Neural progenitor cell (in vitro differentiated cells): ENCODE results near the gene AMER2. TPM values are rescaled to one million over a fixed set of nuclear protein-coding genes. Genes with fewer than 3 reads are reported as not detected.
A peak's percentile ranks its signal among the peaks of the same experiment; 100 is the strongest.

ENCODE experiments used
- DNase-seq: peaks from one replicate; pipeline ENCODE4 v3.0.0-alpha.2; 2016; ENCODE audit warnings: low spot score
- H2AFZ ChIP-seq: fragments of 200-600 bp; sonication (generic); replicated peaks from 2 replicates; pipeline ENCODE4 v1.6.1; 2016; ENCODE audit warnings: antibody characterized with exemption
- H3F3A ChIP-seq: fragments of 200-600 bp; sonication (generic); 2 replicates; pipeline ENCODE4 v1.6.1; 2016; ENCODE audit warnings: antibody characterized with exemption, low read depth
- H3K27ac ChIP-seq: fragments of 200-600 bp; sonication (generic); 2 replicates; pipeline ENCODE4 v1.5.1; 2016; ENCODE audit warnings: mild to moderate bottlenecking
- H3K27me3 ChIP-seq: fragments of 200-600 bp; sonication (generic); 2 replicates; pipeline ENCODE4 v1.6.1; 2016; ENCODE audit warnings: mild to moderate bottlenecking, moderate library complexity
- H3K36me3 ChIP-seq: fragments of 200-600 bp; sonication (generic); 2 replicates; pipeline ENCODE4 v1.5.1; 2016
- H3K4me1 ChIP-seq: fragments of 200-600 bp; sonication (generic); 2 replicates; pipeline ENCODE4 v1.6.1; 2016; ENCODE audit warnings: mixed run types
- H3K4me2 ChIP-seq: fragments of 200-600 bp; sonication (generic); 2 replicates; pipeline ENCODE4 v1.6.1; 2016
- H3K4me3 ChIP-seq: fragments of 200-600 bp; sonication (generic); 2 replicates; pipeline ENCODE4 v1.5.1; 2016
- H3K79me2 ChIP-seq: fragments of 200-600 bp; sonication (generic); 2 replicates; pipeline ENCODE4 v1.6.1; 2016; ENCODE audit warnings: low read depth
- H3K9ac ChIP-seq: fragments of 200-600 bp; sonication (generic); 2 replicates; pipeline ENCODE4 v1.6.1; 2016
- H3K9me3 ChIP-seq: fragments of 200-600 bp; sonication (generic); 2 replicates; pipeline ENCODE4 v1.5.1; 2016; ENCODE audit warnings: low read depth
- H4K20me1 ChIP-seq: fragments of 200-600 bp; sonication (generic); 2 replicates; pipeline ENCODE4 v1.6.1; 2016; ENCODE audit warnings: low read depth
- H3K27ac Mint-ChIP-seq: 3 replicates; pipeline ENCODE4 v1.8.0; 2021; ENCODE audit warnings: mixed read lengths
- H3K27me3 Mint-ChIP-seq: 2 replicates; pipeline ENCODE4 v1.8.0; 2022; ENCODE audit warnings: low read depth, mild to moderate bottlenecking, inconsistent platforms, moderate library complexity, mixed read lengths; ENCODE audit not compliant: insufficient read depth
- H3K36me3 Mint-ChIP-seq: 3 replicates; pipeline ENCODE4 v1.8.0; 2021; ENCODE audit warnings: mixed read lengths
- H3K4me1 Mint-ChIP-seq: 3 replicates; pipeline ENCODE4 v1.8.0; 2021; ENCODE audit warnings: mixed read lengths
- H3K4me3 Mint-ChIP-seq: 3 replicates; pipeline ENCODE4 v1.8.0; 2021; ENCODE audit warnings: mild to moderate bottlenecking, moderate library complexity, mixed read lengths
- H3K9me3 Mint-ChIP-seq: 3 replicates; pipeline ENCODE4 v1.8.0; 2020; ENCODE audit warnings: mixed read lengths
- EZH2 ChIP-seq: fragments of 200-600 bp; sonication (generic); IDR thresholded peaks from 2 replicates; pipeline ENCODE4 v1.6.1; 2017; ENCODE audit warnings: antibody characterized with exemption, mild to moderate bottlenecking, moderate library complexity
- EZH2phosphoT487 ChIP-seq: fragments of 200-600 bp; sonication (generic); IDR thresholded peaks from 2 replicates; pipeline ENCODE4 v1.6.1; 2017; ENCODE audit warnings: antibody characterized with exemption
- total RNA-seq: library from RNA; depleted of rRNA; stranded (reverse); fragments of >200 nt; gene quantifications from 2 replicates; pipeline ENCODE4 v1.2.3, GENCODE V29; 2015; ENCODE audit warnings: low replicate concordance
- TF ChIP-seq, protein P1 (sequence below): fragments of 200-600 bp; sonication (generic); IDR thresholded peaks from 2 replicates; pipeline ENCODE4 v1.5.1; 2017; ENCODE audit warnings: antibody characterized with exemption, mild to moderate bottlenecking

Gene AMER2
- total RNA-seq, 1 donor from 2014 or later: not detected

DNA sequence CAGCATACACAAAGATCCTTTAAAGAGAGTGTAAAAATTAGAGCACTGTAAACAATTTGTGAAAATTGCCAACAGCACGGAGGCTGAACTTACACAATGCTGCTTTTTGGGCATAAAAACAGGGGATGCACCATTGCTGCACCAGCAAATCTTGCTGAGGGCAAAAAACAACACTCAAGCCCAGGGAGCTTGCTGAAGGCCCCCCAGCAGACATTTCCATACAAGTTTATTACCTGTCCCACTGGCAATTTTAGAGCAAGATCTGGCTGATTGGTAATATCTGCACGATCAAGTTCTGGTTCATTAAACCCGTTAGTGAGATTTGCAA is 34.3 kb downstream of the AMER2 start:
- Mint-ChIP-seq H3K4me3 (no peak overlapping the region), H3K27ac (no peak overlapping the region), H3K36me3 (peaks cover 2% of the 10 kb centered on the region), H3K9me3 (peaks cover 25% of the 10 kb centered on the region), H3K4me1 (peaks cover 25% of the 10 kb centered on the region), H3K27me3 (peaks cover 7% of the 10 kb centered on the region)
- no peaks in the 10 kb centered on the region for H3K79me2 ChIP-seq
- peaks cover 17% of the 10 kb centered on the region for H3K4me1 ChIP-seq
- no peak for DNase-seq
- TF ChIP-seq EZH2phosphoT487 (no peak), EZH2 (no peak)
- TF ChIP-seq, protein P1, sequence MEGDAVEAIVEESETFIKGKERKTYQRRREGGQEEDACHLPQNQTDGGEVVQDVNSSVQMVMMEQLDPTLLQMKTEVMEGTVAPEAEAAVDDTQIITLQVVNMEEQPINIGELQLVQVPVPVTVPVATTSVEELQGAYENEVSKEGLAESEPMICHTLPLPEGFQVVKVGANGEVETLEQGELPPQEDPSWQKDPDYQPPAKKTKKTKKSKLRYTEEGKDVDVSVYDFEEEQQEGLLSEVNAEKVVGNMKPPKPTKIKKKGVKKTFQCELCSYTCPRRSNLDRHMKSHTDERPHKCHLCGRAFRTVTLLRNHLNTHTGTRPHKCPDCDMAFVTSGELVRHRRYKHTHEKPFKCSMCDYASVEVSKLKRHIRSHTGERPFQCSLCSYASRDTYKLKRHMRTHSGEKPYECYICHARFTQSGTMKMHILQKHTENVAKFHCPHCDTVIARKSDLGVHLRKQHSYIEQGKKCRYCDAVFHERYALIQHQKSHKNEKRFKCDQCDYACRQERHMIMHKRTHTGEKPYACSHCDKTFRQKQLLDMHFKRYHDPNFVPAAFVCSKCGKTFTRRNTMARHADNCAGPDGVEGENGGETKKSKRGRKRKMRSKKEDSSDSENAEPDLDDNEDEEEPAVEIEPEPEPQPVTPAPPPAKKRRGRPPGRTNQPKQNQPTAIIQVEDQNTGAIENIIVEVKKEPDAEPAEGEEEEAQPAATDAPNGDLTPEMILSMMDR: no peak
- H3K27me3 ChIP-seq: peaks cover 22% of the 10 kb centered on the region
- no peaks in the 10 kb centered on the region for H3K9me3 ChIP-seq
- no peaks in the 10 kb centered on the region for H4K20me1 ChIP-seq
- H3K4me2 ChIP-seq: peak overlapping the region; percentile 70
- H3F3A ChIP-seq: peaks cover 19% of the 10 kb centered on the region
- H3K9ac ChIP-seq: no peak overlapping the region
- no peaks in the 10 kb centered on the region for H3K36me3 ChIP-seq
- peak overlapping the region; percentile 33 for H3K4me3 ChIP-seq
- no peak overlapping the region for H2AFZ ChIP-seq
- no peak overlapping the region for H3K27ac ChIP-seq

DNA sequence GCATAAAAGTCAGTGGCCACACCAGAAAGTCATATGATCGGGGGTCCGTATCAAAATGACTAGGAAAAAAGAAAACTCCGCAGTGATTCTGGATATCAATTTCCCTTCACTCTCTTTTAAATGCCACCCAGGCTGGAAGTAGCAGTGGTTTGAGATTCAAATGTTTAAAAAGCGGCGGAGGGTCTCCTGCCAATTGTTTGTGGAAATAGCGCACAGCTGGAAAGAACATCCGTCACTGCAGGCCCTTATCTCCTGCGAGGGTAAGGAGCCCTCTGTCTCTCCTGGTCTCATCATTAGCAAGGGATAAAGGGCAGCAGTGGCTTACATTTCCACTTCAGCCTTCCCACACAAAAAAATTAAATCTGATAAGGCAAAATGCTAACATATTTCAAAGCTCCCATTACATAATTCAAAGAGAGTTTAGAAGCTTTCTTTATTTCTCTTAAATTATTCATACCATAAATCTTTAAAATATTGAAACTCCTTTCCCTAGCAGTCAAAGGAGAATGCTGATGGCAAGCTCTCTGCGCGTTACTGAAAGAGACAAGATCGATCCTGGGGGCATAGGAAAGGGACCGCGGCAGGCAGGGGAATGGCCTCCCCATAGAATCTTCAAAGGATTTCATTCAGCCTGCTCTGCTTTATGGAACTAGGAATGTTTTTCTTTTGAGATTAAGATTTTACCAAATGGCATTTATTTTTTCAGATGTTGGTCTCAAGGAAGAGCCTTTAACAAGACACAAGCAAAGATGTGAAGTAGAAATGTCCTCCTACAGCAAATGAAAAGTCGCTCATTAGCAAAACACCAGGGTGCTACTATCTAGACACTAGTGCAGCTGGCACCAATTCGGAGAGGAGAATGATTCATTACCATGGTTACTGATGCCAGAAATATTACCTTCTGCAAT is 35.0 kb downstream of the AMER2 start:
- DNase-seq: peak; percentile 47
- Mint-ChIP-seq H3K9me3 (peaks cover 25% of the 10 kb centered on the region), H3K27me3 (peaks cover 7% of the 10 kb centered on the region), H3K36me3 (peaks cover 2% of the 10 kb centered on the region), H3K4me1 (peaks cover 29% of the 10 kb centered on the region), H3K4me3 (peak overlapping the region; percentile 71), H3K27ac (peak overlapping the region; percentile 40)
- peaks cover 22% of the 10 kb centered on the region for H3K27me3 ChIP-seq
- H3K36me3 ChIP-seq: no peaks in the 10 kb centered on the region
- H3K9ac ChIP-seq: no peak overlapping the region
- no peaks in the 10 kb centered on the region for H3K9me3 ChIP-seq
- H3K4me3 ChIP-seq: peak overlapping the region; percentile 33
- H3K79me2 ChIP-seq: no peaks in the 10 kb centered on the region
- no peak overlapping the region for H3K27ac ChIP-seq
- H3K4me1 ChIP-seq: peaks cover 17% of the 10 kb centered on the region
- H3K4me2 ChIP-seq: peak overlapping the region; percentile 70
- peaks cover 19% of the 10 kb centered on the region for H3F3A ChIP-seq
- TF ChIP-seq, protein P1: no peak
- TF ChIP-seq EZH2phosphoT487: no peak
- no peak overlapping the region for H2AFZ ChIP-seq
- no peaks in the 10 kb centered on the region for H4K20me1 ChIP-seq

DNA sequence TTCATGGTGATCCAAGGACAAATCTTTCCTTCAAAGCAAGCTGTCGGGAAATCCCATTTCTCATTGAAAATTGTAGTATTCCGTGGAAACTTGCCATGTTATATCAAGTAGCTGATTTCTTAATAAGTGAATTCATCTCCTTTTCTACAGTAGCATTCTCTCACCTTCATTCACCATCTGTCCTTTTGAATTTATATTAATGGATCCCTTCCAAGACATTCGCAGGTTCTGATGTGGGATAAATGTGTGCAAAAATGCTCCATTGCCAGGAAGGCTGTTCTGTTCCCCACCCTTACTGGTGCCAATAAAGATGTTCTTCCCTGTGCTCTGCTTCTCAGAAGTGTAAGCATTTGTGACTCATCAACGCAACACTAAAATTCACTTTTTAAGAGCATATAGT is 36.2 kb downstream of the AMER2 start:
- Histone ChIP-seq H4K20me1 (no peaks in the 10 kb centered on the region), H3F3A (peaks cover 19% of the 10 kb centered on the region), H3K27me3 (peaks cover 22% of the 10 kb centered on the region), H3K36me3 (no peaks in the 10 kb centered on the region), H3K9ac (no peak overlapping the region), H3K4me2 (peak overlapping the region; percentile 70), H3K4me3 (no peak overlapping the region), H3K4me1 (peaks cover 17% of the 10 kb centered on the region), H3K9me3 (no peaks in the 10 kb centered on the region), H2AFZ (no peak overlapping the region), H3K27ac (no peak overlapping the region), H3K79me2 (no peaks in the 10 kb centered on the region)
- Mint-ChIP-seq H3K4me3 (no peak overlapping the region), H3K27me3 (peaks cover 7% of the 10 kb centered on the region), H3K9me3 (peaks cover 18% of the 10 kb centered on the region), H3K36me3 (no peaks in the 10 kb centered on the region), H3K27ac (no peak overlapping the region), H3K4me1 (peaks cover 37% of the 10 kb centered on the region)
- TF ChIP-seq, protein P1: no peak
- TF ChIP-seq EZH2phosphoT487: no peak
- no peak for DNase-seq
